Parathyroid adenoma (tissue), 2 donors: ENCODE measurements around the gene DDRGK1.

ENCODE experiments used
- H2AFZ ChIP-seq: fragments of 300-600 bp; sonication (generic); one replicate; pipeline ENCODE4 v1.7.0; 2017; ENCODE audit warnings: antibody characterized with exemption, mild to moderate bottlenecking
- H3K27ac ChIP-seq: fragments of 300-600 bp; sonication (generic); one replicate; pipeline ENCODE4 v1.7.0; 2017
- H3K27me3 ChIP-seq: fragments of 300-600 bp; sonication (generic); one replicate; pipeline ENCODE4 v1.7.0; 2017; ENCODE audit warnings: low read length; ENCODE audit not compliant: control insufficient read depth, insufficient read depth
- H3K36me3 ChIP-seq: fragments of 300-600 bp; sonication (generic); one replicate; pipeline ENCODE4 v1.7.0; 2017; ENCODE audit warnings: low read length; ENCODE audit not compliant: control insufficient read depth, insufficient read depth
- H3K4me1 ChIP-seq: fragments of 300-600 bp; sonication (generic); one replicate; pipeline ENCODE4 v1.7.0; 2017; ENCODE audit warnings: control low read depth
- H3K4me2 ChIP-seq: fragments of 300-600 bp; sonication (generic); one replicate; pipeline ENCODE4 v1.7.0; 2017; ENCODE audit warnings: low read length
- H3K4me3 ChIP-seq: fragments of 300-600 bp; sonication (generic); one replicate; pipeline ENCODE4 v1.7.0; 2017; ENCODE audit warnings: low read depth, low read length
- H3K79me2 ChIP-seq: fragments of 300-600 bp; sonication (generic); one replicate; pipeline ENCODE4 v1.7.0; 2017; ENCODE audit warnings: control low read depth
- H3K9ac ChIP-seq: fragments of 300-600 bp; sonication (generic); one replicate; pipeline ENCODE4 v1.7.0; 2017; ENCODE audit warnings: mild to moderate bottlenecking
- H3K9me3 ChIP-seq: fragments of 300-600 bp; sonication (generic); one replicate; pipeline ENCODE4 v1.7.0; 2017; ENCODE audit warnings: low read length; ENCODE audit not compliant: control insufficient read depth
- TF ChIP-seq, protein P1 (sequence below): fragments of 300-600 bp; sonication (generic); IDR thresholded peaks from one replicate; pipeline ENCODE4 v1.7.0; 2017; ENCODE audit warnings: antibody characterized with exemption, mild to moderate bottlenecking
- donor health status: primary hyperparathyroidism.

The DDRGK1 gene

DNA sequence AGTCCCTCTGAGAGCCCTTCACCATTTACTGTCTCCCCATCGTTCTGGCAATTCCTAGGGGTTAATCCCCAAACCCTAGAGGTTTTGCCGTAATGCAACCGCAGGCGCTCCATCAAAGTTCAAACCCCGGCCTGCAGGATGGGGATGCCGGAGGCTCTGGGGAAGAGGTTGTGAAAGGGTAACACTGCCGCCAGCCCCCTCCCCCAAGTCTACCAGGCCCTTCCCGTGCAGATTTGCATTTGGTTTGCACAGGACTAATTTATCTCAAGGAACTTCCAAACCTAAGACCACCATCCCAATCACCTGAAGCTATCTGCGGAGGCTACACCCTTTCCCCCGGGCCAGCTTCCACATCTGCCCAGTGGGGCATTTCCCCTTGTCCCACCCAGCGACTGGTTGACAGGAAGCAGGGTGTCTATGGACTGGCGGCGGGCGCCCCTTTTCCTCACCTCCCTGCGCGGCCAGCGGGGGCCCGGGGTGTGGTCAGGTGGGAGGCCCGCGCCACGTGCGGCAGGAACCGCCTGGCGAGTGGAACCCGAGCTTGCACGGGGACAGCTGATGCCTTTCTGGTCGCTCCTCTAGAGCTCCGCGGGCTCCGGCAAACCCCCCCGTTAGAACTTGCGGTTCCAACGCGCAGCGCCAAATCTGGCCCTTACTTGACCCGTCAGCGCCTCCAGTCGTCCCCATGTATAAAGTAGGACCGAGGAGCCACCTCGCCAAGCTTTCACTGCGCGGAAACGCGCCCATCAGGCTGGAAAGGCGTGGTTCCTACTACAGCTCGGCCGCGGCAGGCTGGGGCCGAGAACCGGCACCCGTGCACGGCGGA is 43.9 kb upstream of the DDRGK1 start:
- Histone ChIP-seq H3K27ac (no peak overlapping the region), H3K4me3 (no peak overlapping the region), H3K27me3 (no peaks in the 10 kb centered on the region), H3K9me3 (no peaks in the 10 kb centered on the region), H3K79me2 (no peaks in the 10 kb centered on the region), H2AFZ (peak overlapping the region; percentile 11), H3K4me2 (peak overlapping the region; percentile 26), H3K9ac (no peak overlapping the region), H3K4me1 (no peaks in the 10 kb centered on the region), H3K36me3 (no peaks in the 10 kb centered on the region)
- TF ChIP-seq, protein P1, sequence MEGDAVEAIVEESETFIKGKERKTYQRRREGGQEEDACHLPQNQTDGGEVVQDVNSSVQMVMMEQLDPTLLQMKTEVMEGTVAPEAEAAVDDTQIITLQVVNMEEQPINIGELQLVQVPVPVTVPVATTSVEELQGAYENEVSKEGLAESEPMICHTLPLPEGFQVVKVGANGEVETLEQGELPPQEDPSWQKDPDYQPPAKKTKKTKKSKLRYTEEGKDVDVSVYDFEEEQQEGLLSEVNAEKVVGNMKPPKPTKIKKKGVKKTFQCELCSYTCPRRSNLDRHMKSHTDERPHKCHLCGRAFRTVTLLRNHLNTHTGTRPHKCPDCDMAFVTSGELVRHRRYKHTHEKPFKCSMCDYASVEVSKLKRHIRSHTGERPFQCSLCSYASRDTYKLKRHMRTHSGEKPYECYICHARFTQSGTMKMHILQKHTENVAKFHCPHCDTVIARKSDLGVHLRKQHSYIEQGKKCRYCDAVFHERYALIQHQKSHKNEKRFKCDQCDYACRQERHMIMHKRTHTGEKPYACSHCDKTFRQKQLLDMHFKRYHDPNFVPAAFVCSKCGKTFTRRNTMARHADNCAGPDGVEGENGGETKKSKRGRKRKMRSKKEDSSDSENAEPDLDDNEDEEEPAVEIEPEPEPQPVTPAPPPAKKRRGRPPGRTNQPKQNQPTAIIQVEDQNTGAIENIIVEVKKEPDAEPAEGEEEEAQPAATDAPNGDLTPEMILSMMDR: no peak

DNA sequence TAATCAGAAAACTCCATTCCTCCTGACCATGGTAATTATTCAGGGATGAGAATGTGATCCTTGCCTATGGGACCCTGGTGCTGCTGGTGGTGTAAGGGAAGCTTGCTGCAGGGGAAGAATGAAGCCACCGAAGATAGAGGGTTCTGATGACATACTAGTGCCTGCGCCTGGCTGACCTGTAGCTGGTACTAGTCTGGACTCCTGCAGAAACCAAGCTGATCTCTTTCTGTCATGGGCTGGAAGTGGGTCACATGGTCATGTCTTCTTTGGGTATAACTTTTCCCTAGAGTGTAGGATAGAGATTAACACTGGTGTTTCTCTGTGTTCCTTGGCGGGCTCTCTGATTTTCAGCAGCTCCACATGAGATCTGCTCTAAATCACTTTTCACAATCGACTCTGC is 43.2 kb upstream of the DDRGK1 start:
- Histone ChIP-seq H2AFZ (no peak overlapping the region), H3K4me1 (no peaks in the 10 kb centered on the region), H3K27me3 (no peaks in the 10 kb centered on the region), H3K4me3 (no peak overlapping the region), H3K4me2 (no peak overlapping the region), H3K27ac (no peak overlapping the region), H3K9ac (no peak overlapping the region), H3K79me2 (no peaks in the 10 kb centered on the region), H3K36me3 (no peaks in the 10 kb centered on the region), H3K9me3 (no peaks in the 10 kb centered on the region)
- TF ChIP-seq, protein P1: no peak

DNA sequence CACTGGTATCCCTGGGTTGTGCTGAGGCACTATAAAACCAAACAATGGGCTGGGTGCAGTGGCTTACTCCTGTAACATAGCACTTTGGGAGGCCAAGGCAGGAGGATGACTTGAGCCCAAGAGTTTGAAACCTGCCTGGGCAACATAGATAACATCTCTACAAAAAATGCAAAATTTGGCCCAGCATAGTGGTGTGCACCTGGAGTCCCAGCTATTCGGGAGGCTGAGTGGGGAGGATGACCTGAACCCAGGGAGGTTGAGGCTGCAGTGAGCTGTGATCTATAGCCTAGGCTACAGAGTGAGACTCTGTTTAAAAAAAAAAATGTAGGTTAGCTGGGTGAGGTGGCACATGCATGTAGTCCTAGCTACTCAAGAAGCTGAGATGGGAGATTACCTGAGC is 42.2 kb upstream of the DDRGK1 start:
- Histone ChIP-seq H3K36me3 (no peaks in the 10 kb centered on the region), H3K79me2 (no peaks in the 10 kb centered on the region), H3K4me2 (no peak overlapping the region), H3K27ac (no peak overlapping the region), H2AFZ (no peak overlapping the region), H3K9me3 (no peaks in the 10 kb centered on the region), H3K4me1 (no peaks in the 10 kb centered on the region), H3K4me3 (no peak overlapping the region), H3K27me3 (no peaks in the 10 kb centered on the region), H3K9ac (no peak overlapping the region)
- TF ChIP-seq, protein P1: no peak

DNA sequence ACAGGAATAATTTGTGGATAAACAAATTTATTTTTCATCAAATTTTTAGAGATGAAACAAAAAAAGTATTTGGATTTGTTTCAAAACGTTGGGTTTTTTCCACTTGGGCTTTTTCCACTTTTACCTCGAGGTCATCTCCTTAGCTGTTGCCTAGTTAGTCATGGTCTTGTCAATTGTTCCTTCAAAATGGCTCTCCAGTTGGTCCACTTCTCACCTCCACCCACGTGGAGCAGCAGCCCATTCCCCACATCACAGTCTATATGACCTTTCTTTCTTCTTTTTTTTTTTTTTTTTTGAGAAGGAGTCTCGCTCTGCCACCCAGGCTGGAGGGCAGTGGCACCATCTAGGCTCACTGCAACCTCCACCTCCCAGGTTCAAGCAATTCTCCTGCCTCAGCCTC is 41.2 kb upstream of the DDRGK1 start:
- Histone ChIP-seq H3K4me2 (no peak overlapping the region), H3K4me3 (no peak overlapping the region), H3K27me3 (no peaks in the 10 kb centered on the region), H3K79me2 (no peaks in the 10 kb centered on the region), H2AFZ (no peak overlapping the region), H3K36me3 (no peaks in the 10 kb centered on the region), H3K27ac (no peak overlapping the region), H3K9me3 (no peaks in the 10 kb centered on the region), H3K4me1 (no peaks in the 10 kb centered on the region), H3K9ac (no peak overlapping the region)
- TF ChIP-seq, protein P1: no peak

DNA sequence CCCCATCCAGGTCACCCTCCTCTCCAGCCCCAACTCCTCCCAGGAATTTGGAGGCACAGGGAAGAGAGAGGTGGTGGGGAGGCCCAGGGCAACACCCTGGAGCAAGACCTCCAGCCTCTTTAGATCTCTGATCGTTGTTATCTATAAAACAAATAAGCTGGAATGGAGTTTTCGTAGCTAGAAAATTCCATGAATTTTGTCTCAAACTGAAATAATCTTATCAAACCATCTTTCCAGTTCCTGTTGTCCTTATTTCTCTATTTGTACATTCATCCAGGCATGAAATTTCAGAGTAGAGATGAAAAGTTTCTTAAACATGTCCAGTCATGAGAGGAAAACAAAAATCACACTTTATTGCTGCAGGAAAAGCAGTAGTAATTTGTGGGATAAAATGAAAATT is 40.7 kb upstream of the DDRGK1 start:
- Histone ChIP-seq H3K27me3 (no peaks in the 10 kb centered on the region), H3K9me3 (no peaks in the 10 kb centered on the region)

More for the DNA sequence above, 40.7 kb upstream of the DDRGK1 start:
- H3K9ac ChIP-seq: no peak overlapping the region
- H3K4me1 ChIP-seq: no peaks in the 10 kb centered on the region
- H3K4me2 ChIP-seq: no peak overlapping the region
- H3K27ac ChIP-seq: no peak overlapping the region
- TF ChIP-seq, protein P1: no peak
- no peak overlapping the region for H3K4me3 ChIP-seq
- H3K36me3 ChIP-seq: no peaks in the 10 kb centered on the region
- no peaks in the 10 kb centered on the region for H3K79me2 ChIP-seq
- no peak overlapping the region for H2AFZ ChIP-seq
